ENCODE data around the gene IFT122. TPM values are rescaled to one million over a fixed set of nuclear protein-coding genes. Genes with fewer than 3 reads are reported as not detected.
"Not testable (repeated sequence)": the region's sequence is repeated elsewhere in the genome, so short reads cannot be mapped to it uniquely, and the experiment has no call there.

Gene IFT122
- polyA plus RNA-seq, 1 donor from 2014 or later, result 4.5 TPM

GRCh38 chr3:129543156-129543790, 103.2 kb downstream of the IFT122 start, which contains the start of gene H1-8:
Gene H1-8 (plus strand): TSS chr3:129543175. CDS start chr3:129543219, 44 bp downstream.
- Mint-ChIP-seq H3K36me3 (peaks cover 3% of the 10 kb centered on the region), H3K27ac (peak within 1 kb of the TSS in 1 of 3 donors; percentile 77), H3K27me3 (no peaks in the 10 kb centered on the region), H3K4me1 (peaks cover 0 to 3% (median 0%) of the 10 kb centered on the region in 3 donors), H3K4me3 (no peak within 1 kb of the TSS), H3K9me3 (peaks cover 0 to 3% (median 0%) of the 10 kb centered on the region in 3 donors)

- H3K9me3 Mint-ChIP-seq, result peaks cover 0 to 3% (median 0%) of the 10 kb centered on the region in 3 donors
- peaks cover 3% of the 10 kb centered on the region for H3K36me3 Mint-ChIP-seq
- H3K4me1 Mint-ChIP-seq, result peaks cover 0 to 5% (median 0%) of the 10 kb centered on the region in 3 donors
- no peak overlapping the region for H3K4me3 Mint-ChIP-seq
- no peak overlapping the region for H3K27ac Mint-ChIP-seq
- H3K27me3 Mint-ChIP-seq, result no peaks in the 10 kb centered on the region
Measured at GRCh38 chr3:129543999-129544398, 104.0 kb downstream of the IFT122 start.

GRCh38 chr3:129545951-129546350, 105.9 kb downstream of the IFT122 start:
- not testable (repeated sequence) for H3K9me3 Mint-ChIP-seq, H3K36me3 Mint-ChIP-seq, H3K27me3 Mint-ChIP-seq, H3K4me3 Mint-ChIP-seq, H3K27ac Mint-ChIP-seq, H3K4me1 Mint-ChIP-seq

GRCh38 chr3:129547241-129547640, 107.2 kb downstream of the IFT122 start:
- H3K27ac Mint-ChIP-seq, result peak overlapping the region in 1 of 3 donors; percentile 43
- no peaks in the 10 kb centered on the region for H3K27me3 Mint-ChIP-seq
- H3K9me3 Mint-ChIP-seq, result no peaks in the 10 kb centered on the region
- H3K36me3 Mint-ChIP-seq, result peaks cover 2% of the 10 kb centered on the region
- H3K4me1 Mint-ChIP-seq, result peaks cover 0 to 5% (median 0%) of the 10 kb centered on the region in 3 donors
- no peak overlapping the region for H3K4me3 Mint-ChIP-seq

GRCh38 chr3:129548104-129548965, 108.3 kb downstream of the IFT122 start:
- H3K27me3 Mint-ChIP-seq, result no peaks in the 10 kb centered on the region
- no peak overlapping the region for H3K27ac Mint-ChIP-seq

GRCh38 chr3:129549006-129549800, 109.2 kb downstream of the IFT122 start:
- H3K27ac Mint-ChIP-seq, result no peak overlapping the region
- peaks cover under 1% of the 10 kb centered on the region for H3K27me3 Mint-ChIP-seq
- H3K4me1 Mint-ChIP-seq, result peaks cover 0 to 7% (median 3%) of the 10 kb centered on the region in 3 donors
- no peaks in the 10 kb centered on the region for H3K9me3 Mint-ChIP-seq
- no peak overlapping the region for H3K4me3 Mint-ChIP-seq
- peaks cover 4% of the 10 kb centered on the region for H3K36me3 Mint-ChIP-seq

More at GRCh38 chr3:129548104-129548965, 108.3 kb downstream of the IFT122 start:
- Mint-ChIP-seq H3K9me3 (no peaks in the 10 kb centered on the region), H3K36me3 (peaks cover 4% of the 10 kb centered on the region), H3K4me3 (no peak overlapping the region), H3K4me1 (peaks cover 0 to 5% (median 0%) of the 10 kb centered on the region in 3 donors)

- Mint-ChIP-seq H3K4me1 (peaks cover 0 to 11% (median 4%) of the 10 kb centered on the region in 3 donors), H3K27ac (no peak overlapping the region), H3K36me3 (peaks cover 4% of the 10 kb centered on the region), H3K4me3 (no peak overlapping the region), H3K9me3 (no peaks in the 10 kb centered on the region), H3K27me3 (peaks cover 2% of the 10 kb centered on the region)
Measured at GRCh38 chr3:129549805-129550204, 109.8 kb downstream of the IFT122 start.

- H3K4me3 Mint-ChIP-seq, result no peak overlapping the region
- peaks cover 4% of the 10 kb centered on the region for H3K36me3 Mint-ChIP-seq
- H3K27me3 Mint-ChIP-seq, result peaks cover 2% of the 10 kb centered on the region
- H3K4me1 Mint-ChIP-seq, result peaks cover 0 to 11% (median 4%) of the 10 kb centered on the region in 3 donors
- H3K27ac Mint-ChIP-seq, result no peak overlapping the region
- H3K9me3 Mint-ChIP-seq, result no peaks in the 10 kb centered on the region
Measured at GRCh38 chr3:129552287-129553050, 112.4 kb downstream of the IFT122 start.

- peaks cover 9% of the 10 kb centered on the region for H3K27me3 Mint-ChIP-seq
- H3K4me3 Mint-ChIP-seq, result peak overlapping the region in 1 of 4 donors; percentile 22
- H3K36me3 Mint-ChIP-seq, result peaks cover 4% of the 10 kb centered on the region
- peaks cover 0 to 11% (median 4%) of the 10 kb centered on the region in 3 donors for H3K4me1 Mint-ChIP-seq
- no peaks in the 10 kb centered on the region for H3K9me3 Mint-ChIP-seq
- H3K27ac Mint-ChIP-seq, result peak overlapping the region in 1 of 3 donors; percentile 16
Measured at GRCh38 chr3:129553171-129553570, 113.1 kb downstream of the IFT122 start.

GRCh38 chr3:129553719-129554118, 113.7 kb downstream of the IFT122 start:
- H3K9me3 Mint-ChIP-seq, result no peaks in the 10 kb centered on the region
- H3K4me1 Mint-ChIP-seq, result peaks cover 0 to 11% (median 1%) of the 10 kb centered on the region in 3 donors
- H3K27ac Mint-ChIP-seq, result peak overlapping the region in 1 of 3 donors; percentile 86
- peaks cover 4% of the 10 kb centered on the region for H3K36me3 Mint-ChIP-seq
- H3K4me3 Mint-ChIP-seq, result peak overlapping the region in 2 of 4 donors; percentile 45 to 63
- peaks cover 10% of the 10 kb centered on the region for H3K27me3 Mint-ChIP-seq

- Mint-ChIP-seq H3K27ac (peak overlapping the region in 1 of 3 donors; percentile 86), H3K36me3 (peaks cover 3% of the 10 kb centered on the region), H3K9me3 (no peaks in the 10 kb centered on the region), H3K4me3 (peak overlapping the region in 2 of 4 donors; percentile 6 to 63), H3K4me1 (peaks cover 0 to 11% (median 1%) of the 10 kb centered on the region in 3 donors), H3K27me3 (peaks cover 11% of the 10 kb centered on the region)
Measured at GRCh38 chr3:129554356-129555152, 114.5 kb downstream of the IFT122 start.

- no peak overlapping the region for H3K4me3 Mint-ChIP-seq
- H3K27ac Mint-ChIP-seq, result no peak overlapping the region
- H3K27me3 Mint-ChIP-seq, result peaks cover 11% of the 10 kb centered on the region
- peaks cover 3% of the 10 kb centered on the region for H3K36me3 Mint-ChIP-seq
- H3K9me3 Mint-ChIP-seq, result no peaks in the 10 kb centered on the region
- peaks cover 0 to 11% (median 1%) of the 10 kb centered on the region in 3 donors for H3K4me1 Mint-ChIP-seq
Measured at GRCh38 chr3:129555153-129555550, 115.1 kb downstream of the IFT122 start.

GRCh38 chr3:129555616-129556357, 115.8 kb downstream of the IFT122 start:
- Mint-ChIP-seq H3K9me3 (no peaks in the 10 kb centered on the region), H3K4me3 (peak overlapping the region in 1 of 4 donors; percentile 63), H3K27me3 (peaks cover 11% of the 10 kb centered on the region), H3K36me3 (peaks cover 3% of the 10 kb centered on the region), H3K27ac (no peak overlapping the region), H3K4me1 (peaks cover 0 to 13% (median 4%) of the 10 kb centered on the region in 3 donors)

Measured in IgD-negative memory B cell (primary cell).